KMS-11 (cell line): ENCODE results near the gene BTD.

Experiments used
- H2AFZ ChIP-seq: fragments of 200-600 bp; sonication (generic); 2 replicates; pipeline ENCODE4 v1.6.1; 2016; ENCODE audit warnings: antibody characterized with exemption, mixed run types, low read depth
- H3K27ac ChIP-seq: fragments of 200-600 bp; sonication (generic); 2 replicates; pipeline ENCODE4 v1.6.1; 2016; ENCODE audit warnings: mild to moderate bottlenecking, mixed run types
- H3K27me3 ChIP-seq: fragments of 200-600 bp; sonication (generic); 2 replicates; pipeline ENCODE4 v1.6.1; 2017; ENCODE audit warnings: mild to moderate bottlenecking, low read depth, mixed run types, moderate library complexity; ENCODE audit not compliant: insufficient read depth
- H3K36me3 ChIP-seq: fragments of 200-600 bp; sonication (generic); 2 replicates; pipeline ENCODE4 v1.6.1; 2017; ENCODE audit warnings: mild to moderate bottlenecking, mixed run types; ENCODE audit not compliant: insufficient read depth
- H3K4me1 ChIP-seq: fragments of 200-600 bp; sonication (generic); 2 replicates; pipeline ENCODE4 v1.6.1; 2016; ENCODE audit warnings: mild to moderate bottlenecking, low read depth, mixed run types; ENCODE audit not compliant: poor library complexity, severe bottlenecking
- H3K4me2 ChIP-seq: fragments of 200-600 bp; sonication (generic); 2 replicates; pipeline ENCODE4 v1.7.0; 2016; ENCODE audit warnings: mild to moderate bottlenecking, mixed run types
- H3K4me3 ChIP-seq: fragments of 200-600 bp; sonication (generic); IDR thresholded peaks from 2 replicates; pipeline ENCODE4 v1.6.1; 2017; ENCODE audit warnings: low read depth, low read length, mixed read lengths; ENCODE audit not compliant: insufficient read depth
- H3K79me2 ChIP-seq: fragments of 200-600 bp; sonication (generic); 2 replicates; pipeline ENCODE4 v1.6.1; 2016; ENCODE audit warnings: low read depth, mixed run types; ENCODE audit not compliant: insufficient read depth
- H3K9ac ChIP-seq: fragments of 200-600 bp; sonication (generic); 2 replicates; pipeline ENCODE4 v1.6.1; 2016; ENCODE audit warnings: mild to moderate bottlenecking, mixed run types
- H4K20me1 ChIP-seq: fragments of 200-600 bp; sonication (generic); 2 replicates; pipeline ENCODE4 v1.6.1; 2016; ENCODE audit warnings: mild to moderate bottlenecking, mixed run types; ENCODE audit not compliant: insufficient read depth
- CTCF ChIP-seq: fragments of 200-600 bp; sonication (generic); conservative IDR thresholded peaks from 2 replicates; pipeline ENCODE4 v1.6.1; 2017; ENCODE audit warnings: low read depth, mild to moderate bottlenecking, antibody characterized with exemption, low read length, moderate library complexity, mixed read lengths

BTD gene

GRCh38 chr3:15579051-15579450 is 22.5 kb upstream of the BTD start:
- TF ChIP-seq CTCF, result no peak
- Histone ChIP-seq H2AFZ (no peak overlapping the region), H3K4me3 (no peak overlapping the region), H3K27me3 (no peaks in the 10 kb centered on the region), H3K79me2 (no peaks in the 10 kb centered on the region), H3K27ac (no peak overlapping the region), H3K9ac (no peak overlapping the region), H3K4me2 (no peak overlapping the region), H3K36me3 (no peaks in the 10 kb centered on the region), H4K20me1 (no peaks in the 10 kb centered on the region), H3K4me1 (no peaks in the 10 kb centered on the region)

DNA sequence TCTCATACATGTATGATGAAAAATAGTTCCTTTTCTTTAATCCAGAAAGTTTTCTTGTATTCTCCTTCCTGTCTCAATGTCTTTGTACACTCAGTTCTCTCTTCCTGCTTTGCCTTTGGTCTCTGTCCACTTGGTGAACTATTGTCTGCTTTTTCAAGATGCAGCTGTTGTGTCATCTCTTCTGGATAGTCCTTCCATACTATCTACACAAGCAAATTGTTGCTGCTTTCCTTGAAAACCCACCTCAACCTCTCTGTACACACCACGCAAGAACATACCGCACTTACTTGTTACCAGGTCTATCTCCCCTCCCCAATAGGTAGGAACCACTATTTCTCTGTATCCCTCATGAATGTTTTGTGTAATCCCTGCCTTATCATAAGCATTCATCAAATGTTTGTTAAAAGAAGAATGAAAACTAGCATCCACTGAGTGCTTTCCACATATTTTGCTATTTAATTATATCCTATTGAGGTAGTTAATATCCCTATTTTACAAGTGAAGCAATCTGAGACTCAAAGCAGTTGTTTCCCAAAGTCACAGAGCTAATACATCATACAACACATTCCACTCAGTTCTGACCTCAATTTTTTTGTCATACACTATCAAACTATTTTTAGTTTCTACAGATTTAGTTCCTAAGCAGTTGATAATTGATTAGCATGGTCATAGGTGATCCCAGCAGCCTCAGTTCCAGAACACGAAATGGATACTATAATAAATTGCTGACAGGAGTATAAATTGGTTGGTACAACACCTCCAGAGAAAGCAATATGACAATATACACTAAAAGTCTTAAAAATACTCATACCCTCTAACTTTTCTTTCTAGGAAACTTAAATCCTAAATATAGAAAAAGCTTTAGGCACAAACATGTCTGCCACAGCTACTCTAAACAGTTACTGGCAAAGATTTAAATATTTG is 19.8 kb upstream of the BTD start:
- Histone ChIP-seq H2AFZ (no peak overlapping the region), H3K4me1 (no peaks in the 10 kb centered on the region), H4K20me1 (no peaks in the 10 kb centered on the region), H3K27me3 (no peaks in the 10 kb centered on the region), H3K4me3 (no peak overlapping the region), H3K36me3 (no peaks in the 10 kb centered on the region), H3K27ac (no peak overlapping the region), H3K9ac (no peak overlapping the region), H3K4me2 (no peak overlapping the region), H3K79me2 (no peaks in the 10 kb centered on the region)
- TF ChIP-seq CTCF, result no peak

- Histone ChIP-seq H3K36me3 (no peaks in the 10 kb centered on the region), H3K4me1 (no peaks in the 10 kb centered on the region), H3K27me3 (no peaks in the 10 kb centered on the region)
These were observed 16.3 kb upstream of the BTD start for GRCh38 chr3:15585111-15585845.

DNA sequence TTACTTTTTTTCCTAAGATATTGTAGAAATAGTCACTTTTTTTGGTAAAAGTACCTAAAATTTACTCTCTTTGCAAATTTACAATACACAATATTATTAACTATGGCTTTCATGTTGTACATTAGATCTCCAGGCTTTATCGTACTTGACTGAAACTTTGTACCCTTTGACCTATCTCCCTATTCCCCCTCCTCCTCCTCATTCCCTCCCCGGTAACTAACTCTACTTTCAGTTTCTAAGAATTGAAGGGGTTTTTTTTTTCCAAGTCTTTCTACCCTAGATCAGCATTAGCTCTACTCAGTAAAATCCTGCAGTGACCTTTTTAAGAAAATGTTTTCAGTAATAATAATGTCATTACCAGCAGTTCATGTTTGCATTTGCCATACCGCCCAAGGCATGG is 10.3 kb upstream of the BTD start:
- Histone ChIP-seq H3K79me2 (no peaks in the 10 kb centered on the region), H3K4me3 (no peak overlapping the region), H3K27ac (no peak overlapping the region), H3K9ac (no peak overlapping the region), H3K36me3 (no peaks in the 10 kb centered on the region), H2AFZ (no peak overlapping the region), H3K4me1 (no peaks in the 10 kb centered on the region), H4K20me1 (no peaks in the 10 kb centered on the region), H3K27me3 (no peaks in the 10 kb centered on the region), H3K4me2 (no peak overlapping the region)
- TF ChIP-seq CTCF, result no peak

More at GRCh38 chr3:15585111-15585845, 16.3 kb upstream of the BTD start:
- Histone ChIP-seq H4K20me1 (no peaks in the 10 kb centered on the region), H3K4me3 (no peak overlapping the region), H3K4me2 (no peak overlapping the region), H2AFZ (no peak overlapping the region), H3K9ac (no peak overlapping the region), H3K79me2 (no peaks in the 10 kb centered on the region), H3K27ac (no peak overlapping the region)
- TF ChIP-seq CTCF, result no peak
